K562 (cell line): ENCODE data around the gene CCNT2. TPM values are rescaled to one million over a fixed set of nuclear protein-coding genes. Genes with fewer than 3 reads are reported as not detected.

Source experiments
- ATAC-seq: fragments of 200-7000 bp; cut with Tn5 transposase; 3 replicates; pipeline ENCODE4 v1.9.1; 2020; ENCODE audit warnings: moderate library complexity
- BruUV-seq: library from RNA; stranded (reverse); fragments of 400-500 nt; replicated peaks from 2 replicates; lab custom pipeline; 2021; lab: Mats Ljungman, UMichigan
- CTCF ChIA-PET: fragments of 300-600 bp; formaldehyde crosslinking; extraction: SDS; loops from one replicate; lab custom pipeline; 2021; ENCODE audit warnings: low intra/inter-chr PET ratio; lab: Yijun Ruan, JAX
- POLR2A ChIA-PET: fragments of 300-600, 350-650 bp; sonication (Branson Sonifier 250); formaldehyde crosslinking; extraction: SDS; loops from one replicate; lab custom pipeline; 2021; ENCODE audit warnings: antibody characterized with exemption, inconsistent platforms; lab: Yijun Ruan, JAX
- DNase-seq, 4 experiments: peaks; one replicate each; pipeline versions ENCODE4 v3.0.0 to v3.0.0-alpha.2; 2011 to 2018; ENCODE audit warnings: low spot score in 3 of 4, mixed read lengths in 3 of 4; ENCODE audit errors: extremely low read depth in 1 of 4
- FAIRE-seq: peaks from 2 replicates; lab custom pipeline; 2011; peaks lifted over from hg19 to GRCh38; lab: Jason Lieb, UNC
- H2AFZ ChIP-seq: 2 replicates; pipeline ENCODE4 v1.6.0; 2011; ENCODE audit warnings: low read depth, low read length, control low read depth, inconsistent platforms
- H3K27ac ChIP-seq: fragments of 200-600 bp; 3 replicates; pipeline ENCODE4 v1.8.0; 2011; ENCODE audit warnings: low read depth, mild to moderate bottlenecking, control low read depth, inconsistent platforms, low read length, moderate library complexity, mixed read lengths; ENCODE audit errors: extremely low read depth
- H3K27me3 ChIP-seq, 2 experiments: fragments of 300-600 bp in 1 of 2; 2 replicates in 1 of 2; 3 replicates in 1 of 2; pipeline versions ENCODE4 v1.6.0 to v1.8.0; 2011; ENCODE audit warnings: inconsistent platforms in 2 of 2, low read length in 2 of 2, mild to moderate bottlenecking in 1 of 2, mixed read lengths in 1 of 2, moderate library complexity in 1 of 2; ENCODE audit not compliant: control insufficient read depth in 2 of 2, insufficient read depth in 2 of 2
- H3K36me3 ChIP-seq: fragments of 300-600 bp; 3 replicates; pipeline ENCODE4 v1.8.0; 2011; ENCODE audit warnings: mild to moderate bottlenecking, low read length, inconsistent platforms; ENCODE audit not compliant: control insufficient read depth, insufficient read depth
- H3K4me1 ChIP-seq, 2 experiments: fragments of 200-600 bp in 1 of 2; replicated peaks in 1 of 2; 2 replicates in 1 of 2; 3 replicates in 1 of 2; pipeline versions ENCODE4 v1.5.1 to v1.8.0; 2011; ENCODE audit warnings: inconsistent platforms in 2 of 2, low read length in 2 of 2, mild to moderate bottlenecking in 1 of 2, mixed read lengths in 1 of 2, moderate library complexity in 1 of 2; ENCODE audit not compliant: control insufficient read depth in 2 of 2, insufficient read depth in 2 of 2
- H3K4me2 ChIP-seq: 2 replicates; pipeline ENCODE4 v1.6.1; 2011; ENCODE audit warnings: low read length, control low read depth, inconsistent platforms, mixed read lengths; ENCODE audit not compliant: insufficient read depth
- H3K4me3 ChIP-seq: fragments of 200-600 bp; sonication (generic), shearing (Covaris generic); 2 replicates; pipeline ENCODE4 v1.5.1; 2016; ENCODE audit warnings: control low read depth, inconsistent platforms
- H3K79me2 ChIP-seq: fragments of 200-600 bp; 3 replicates; pipeline ENCODE4 v1.8.0; 2011; ENCODE audit warnings: low read length, inconsistent platforms; ENCODE audit not compliant: control insufficient read depth, insufficient read depth
- H3K9ac ChIP-seq, 2 experiments: 2 replicates each; pipeline versions ENCODE4 v1.6.0 to v1.6.1; 2011; ENCODE audit warnings: low read depth in 2 of 2, low read length in 2 of 2, control low read depth in 1 of 2, inconsistent platforms in 1 of 2, mild to moderate bottlenecking in 1 of 2, mixed read lengths in 1 of 2; ENCODE audit not compliant: insufficient read depth in 1 of 2
- H3K9me1 ChIP-seq: one replicate; pipeline ENCODE4 v1.6.0; 2011; ENCODE audit warnings: inconsistent platforms, mild to moderate bottlenecking, low read length, moderate library complexity; ENCODE audit not compliant: control insufficient read depth, insufficient read depth
- H3K9me3 ChIP-seq: replicated peaks from 2 replicates; pipeline ENCODE4 v1.5.1; 2011; ENCODE audit warnings: low read depth, low read length, inconsistent platforms; ENCODE audit not compliant: control insufficient read depth, insufficient read depth
- H4K20me1 ChIP-seq: replicated peaks from 2 replicates; pipeline ENCODE4 v1.6.1; 2011; ENCODE audit warnings: low read length, inconsistent platforms, mixed read lengths; ENCODE audit not compliant: control insufficient read depth, insufficient read depth
- CBX2 ChIP-seq: fragments of 200-600 bp; sonication (generic); IDR thresholded peaks from one replicate; pipeline ENCODE4 v1.6.1; 2012; ENCODE audit warnings: mild to moderate bottlenecking, low read length, inconsistent platforms; ENCODE audit not compliant: insufficient read depth, poor library complexity, severe bottlenecking
- CBX3 ChIP-seq, 2 experiments: IDR thresholded peaks; 1 replicate in 1 of 2; 2 replicates in 1 of 2; pipeline ENCODE4 v1.6.1; 2012; ENCODE audit warnings: inconsistent platforms in 2 of 2, low read length in 2 of 2, borderline replicate concordance in 1 of 2, control low read depth in 1 of 2
- HNRNPK ChIP-seq: fragments of 200-400 bp; formaldehyde crosslinking; IDR thresholded peaks from one replicate; pipeline ENCODE4 v1.6.1; 2018; ENCODE audit warnings: mild to moderate bottlenecking, low read depth, low read length; ENCODE audit not compliant: poor library complexity, severe bottlenecking
- ILF3 ChIP-seq: fragments of 450-650 bp; IDR thresholded peaks from 2 replicates; pipeline ENCODE4 v1.6.1; 2018; ENCODE audit warnings: antibody characterized with exemption, mild to moderate bottlenecking, moderate library complexity, borderline replicate concordance
- MXI1 ChIP-seq: IDR thresholded peaks from 2 replicates; pipeline ENCODE4 v1.6.1; 2011; ENCODE audit warnings: low read depth, mild to moderate bottlenecking, improper control_type of control experiment, low read length
- PBX2 ChIP-seq, 2 experiments: IDR thresholded peaks in 1 of 2; conservative IDR thresholded peaks in 1 of 2; 2 replicates each; pipeline ENCODE4 v1.6.1; 2016; ENCODE audit warnings: low read depth in 2 of 2, mild to moderate bottlenecking in 1 of 2, missing compliant biosample characterization in 1 of 2, missing genetic modification characterization in 1 of 2, moderate library complexity in 1 of 2
- PHF8 ChIP-seq: fragments of 200-600 bp; sonication (generic); IDR thresholded peaks from 2 replicates; pipeline ENCODE4 v1.6.1; 2012; ENCODE audit warnings: mixed run types, mild to moderate bottlenecking, inconsistent platforms, low read length, moderate library complexity, borderline replicate concordance
- SUPT5H ChIP-seq: fragments of 450-650 bp; IDR thresholded peaks from 2 replicates; pipeline ENCODE4 v1.6.1; 2016
- TAL1 ChIP-seq: fragments of 450-650 bp; IDR thresholded peaks from 2 replicates; pipeline ENCODE4 v1.6.1; 2016; ENCODE audit warnings: mild to moderate bottlenecking
- ZNF140 ChIP-seq: fragments of 250-450 bp; sonication (Bioruptor Pico); IDR thresholded peaks from 2 replicates; pipeline ENCODE4 v1.8.0; 2021; ENCODE audit warnings: moderate library complexity, mild to moderate bottlenecking, inconsistent platforms
- in situ Hi-C: fragments of 300-500 bp; cut with MboI; formaldehyde crosslinking; loops from 4 replicates; pipeline ENCODE4 v1.15.0; 2018; ENCODE audit warnings: inconsistent platforms, mixed read lengths
- intact Hi-C: fragments of 100-400 bp; cut with micrococcal nuclease; formaldehyde crosslinking; loops from 2 replicates; pipeline ENCODE4 v1.14.2; 2022
- polyA plus RNA-seq, 8 experiments: library from polyadenylated mRNA; depleted of rRNA in 4 of 8; stranded (reverse) in 5 of 8; unstranded in 3 of 8; fragments of >200 nt; fragmentation: Nextera tagmentation in 2 of 8; fragmentation: Illumina TruSeq in 1 of 8; extraction: Ambion mirVana in 2 of 8; extraction: Trizol in 1 of 8; gene quantifications; 2 replicates each; pipeline versions ENCODE4 v1.2.1 to v1.2.3, GENCODE V29; 2011 to 2014; ENCODE audit warnings: inconsistent platforms in 1 of 8, missing spikeins in 1 of 8
- total RNA-seq, 7 experiments: library from RNA; depleted of rRNA in 6 of 7; stranded (reverse); fragments of >200 nt in 6 of 7; fragmentation: Illumina TruSeq in 2 of 7; extraction: Trizol in 2 of 7; gene quantifications; 2 replicates each; pipeline versions ENCODE4 v1.2.1 to v1.2.3, GENCODE V29; 2011 to 2021; ENCODE audit warnings: low replicate concordance in 1 of 7
- TF ChIP-seq, protein P1 (sequence below), 2 experiments: fragments of 250-450 bp in 1 of 2; fragments of 450-650 bp in 1 of 2; sonication (Bioruptor Pico) in 1 of 2; IDR thresholded peaks; 2 replicates each; pipeline versions ENCODE4 v1.6.1 to v1.8.0; 2016 to 2021; ENCODE audit warnings: mild to moderate bottlenecking in 2 of 2, moderate library complexity in 2 of 2, missing compliant biosample characterization in 1 of 2, missing genetic modification characterization in 1 of 2
- TF ChIP-seq, protein P2 (sequence below): sonication (generic); formaldehyde crosslinking; IDR thresholded peaks from 2 replicates; pipeline ENCODE4 v1.8.0; 2023; ENCODE audit warnings: mild to moderate bottlenecking, missing genetic modification reagents
- TF ChIP-seq, protein P3 (sequence below): fragments of 450-650 bp; IDR thresholded peaks from 2 replicates; pipeline ENCODE4 v1.6.1; 2018; ENCODE audit warnings: mild to moderate bottlenecking, low read depth; ENCODE audit not compliant: partially characterized antibody

CCNT2 gene
- total and polyA plus RNA-seq, 9 of the 15 experiments (the other 6 are each of a cell fraction or from before 2014, with no cell fraction given), result 12.6 to 30.0 (median 22.7) TPM

- Histone ChIP-seq H3K27ac (no peak overlapping the region), H3K4me1 (no peaks in the 10 kb centered on the region), H3K9me3 (no peaks in the 10 kb centered on the region), H3K4me2 (no peak overlapping the region), H3K9ac (no peak overlapping the region), H2AFZ (no peak overlapping the region), H3K4me3 (no peak overlapping the region), H3K36me3 (no peaks in the 10 kb centered on the region), H3K27me3 (no peaks in the 10 kb centered on the region), H4K20me1 (no peaks in the 10 kb centered on the region), H3K9me1 (no peaks in the 10 kb centered on the region), H3K79me2 (no peaks in the 10 kb centered on the region)
- no peak for DNase-seq
- ChIA-PET POLR2A (no interaction called here), CTCF (no interaction called here)
- no peak for ATAC-seq
- intact Hi-C loops (no loop called here), in situ Hi-C loops (no loop called here)
- FAIRE-seq, result no peak
- BruUV-seq, result no TSS peak
- TF ChIP-seq HNRNPK (no peak), ZNF140 (CRISPR knock-in tag) (no peak), MXI1 (no peak), ILF3 (no peak), CBX3 (IDR thresholded peaks at IDR 0.05; ENCODE audit: borderline replicate concordance in 1 of 2, low read length in 2 of 2) (no peak), PBX2 (CRISPR knock-in tag; IDR thresholded peaks at IDR 0.05; ENCODE audit: low read depth) (no peak), PBX2 (tag; conservative IDR thresholded peaks at IDR 0.05; ENCODE audit: low read depth) (no peak), TAL1 (no peak), PHF8 (no peak), CBX2 (no peak), SUPT5H (no peak)
- TF ChIP-seq, protein P1, sequence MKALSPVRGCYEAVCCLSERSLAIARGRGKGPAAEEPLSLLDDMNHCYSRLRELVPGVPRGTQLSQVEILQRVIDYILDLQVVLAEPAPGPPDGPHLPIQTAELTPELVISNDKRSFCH (CRISPR knock-in tag; IDR thresholded peaks at IDR 0.05), result no peak
- TF ChIP-seq, protein P1 (tag; IDR thresholded peaks at IDR 0.05), result no peak
- TF ChIP-seq, protein P2, sequence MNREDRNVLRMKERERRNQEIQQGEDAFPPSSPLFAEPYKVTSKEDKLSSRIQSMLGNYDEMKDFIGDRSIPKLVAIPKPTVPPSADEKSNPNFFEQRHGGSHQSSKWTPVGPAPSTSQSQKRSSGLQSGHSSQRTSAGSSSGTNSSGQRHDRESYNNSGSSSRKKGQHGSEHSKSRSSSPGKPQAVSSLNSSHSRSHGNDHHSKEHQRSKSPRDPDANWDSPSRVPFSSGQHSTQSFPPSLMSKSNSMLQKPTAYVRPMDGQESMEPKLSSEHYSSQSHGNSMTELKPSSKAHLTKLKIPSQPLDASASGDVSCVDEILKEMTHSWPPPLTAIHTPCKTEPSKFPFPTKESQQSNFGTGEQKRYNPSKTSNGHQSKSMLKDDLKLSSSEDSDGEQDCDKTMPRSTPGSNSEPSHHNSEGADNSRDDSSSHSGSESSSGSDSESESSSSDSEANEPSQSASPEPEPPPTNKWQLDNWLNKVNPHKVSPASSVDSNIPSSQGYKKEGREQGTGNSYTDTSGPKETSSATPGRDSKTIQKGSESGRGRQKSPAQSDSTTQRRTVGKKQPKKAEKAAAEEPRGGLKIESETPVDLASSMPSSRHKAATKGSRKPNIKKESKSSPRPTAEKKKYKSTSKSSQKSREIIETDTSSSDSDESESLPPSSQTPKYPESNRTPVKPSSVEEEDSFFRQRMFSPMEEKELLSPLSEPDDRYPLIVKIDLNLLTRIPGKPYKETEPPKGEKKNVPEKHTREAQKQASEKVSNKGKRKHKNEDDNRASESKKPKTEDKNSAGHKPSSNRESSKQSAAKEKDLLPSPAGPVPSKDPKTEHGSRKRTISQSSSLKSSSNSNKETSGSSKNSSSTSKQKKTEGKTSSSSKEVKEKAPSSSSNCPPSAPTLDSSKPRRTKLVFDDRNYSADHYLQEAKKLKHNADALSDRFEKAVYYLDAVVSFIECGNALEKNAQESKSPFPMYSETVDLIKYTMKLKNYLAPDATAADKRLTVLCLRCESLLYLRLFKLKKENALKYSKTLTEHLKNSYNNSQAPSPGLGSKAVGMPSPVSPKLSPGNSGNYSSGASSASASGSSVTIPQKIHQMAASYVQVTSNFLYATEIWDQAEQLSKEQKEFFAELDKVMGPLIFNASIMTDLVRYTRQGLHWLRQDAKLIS (CRISPR knock-in tag), result no peak
- TF ChIP-seq, protein P3, sequence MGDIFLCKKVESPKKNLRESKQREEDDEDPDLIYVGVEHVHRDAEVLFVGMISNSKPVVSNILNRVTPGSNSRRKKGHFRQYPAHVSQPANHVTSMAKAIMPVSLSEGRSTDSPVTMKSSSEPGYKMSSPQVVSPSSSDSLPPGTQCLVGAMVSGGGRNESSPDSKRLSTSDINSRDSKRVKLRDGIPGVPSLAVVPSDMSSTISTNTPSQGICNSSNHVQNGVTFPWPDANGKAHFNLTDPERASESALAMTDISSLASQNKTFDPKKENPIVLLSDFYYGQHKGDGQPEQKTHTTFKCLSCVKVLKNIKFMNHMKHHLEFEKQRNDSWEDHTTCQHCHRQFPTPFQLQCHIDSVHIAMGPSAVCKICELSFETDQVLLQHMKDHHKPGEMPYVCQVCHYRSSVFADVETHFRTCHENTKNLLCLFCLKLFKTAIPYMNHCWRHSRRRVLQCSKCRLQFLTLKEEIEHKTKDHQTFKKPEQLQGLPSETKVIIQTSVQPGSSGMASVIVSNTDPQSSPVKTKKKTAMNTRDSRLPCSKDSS, result no peak
Observed at GRCh38 chr2:134884435-134884834, 34.2 kb upstream of the CCNT2 start.
